Endodermal cell (in vitro differentiated cells): ENCODE results near the gene ARL15. TPM values are rescaled to one million over a fixed set of nuclear protein-coding genes. Genes with fewer than 3 reads are reported as not detected.
A peak's percentile ranks its signal among the peaks of the same experiment; 100 is the strongest.

Experiments
- DNase-seq: peaks from one replicate; pipeline ENCODE4 v3.0.0-alpha.2; 2017
- H3K27ac ChIP-seq: 2 replicates; pipeline ENCODE4 v1.5.1; 2013; ENCODE audit warnings: mild to moderate bottlenecking, low read depth, low read length, moderate library complexity
- H3K27me3 ChIP-seq: 2 replicates; pipeline ENCODE4 v1.6.1; 2013; ENCODE audit warnings: mild to moderate bottlenecking, low read length, moderate library complexity; ENCODE audit not compliant: insufficient read depth, control insufficient read depth, poor library complexity, severe bottlenecking
- H3K36me3 ChIP-seq: 2 replicates; pipeline ENCODE4 v1.7.0; 2013; ENCODE audit warnings: mild to moderate bottlenecking, low read length, moderate library complexity; ENCODE audit not compliant: control insufficient read depth, insufficient read depth
- H3K4me1 ChIP-seq: one replicate; pipeline ENCODE4 v1.7.0; 2013; ENCODE audit warnings: low read length; ENCODE audit not compliant: control insufficient read depth, insufficient read depth
- H3K4me3 ChIP-seq: 2 replicates; pipeline ENCODE4 v1.5.1; 2013; ENCODE audit warnings: mild to moderate bottlenecking, low read length, moderate library complexity
- H3K9ac ChIP-seq: 2 replicates; pipeline ENCODE4 v1.6.1; 2013; ENCODE audit warnings: mild to moderate bottlenecking, low read length, moderate library complexity; ENCODE audit not compliant: poor library complexity, severe bottlenecking; ENCODE audit errors: extremely low read depth
- H3K9me3 ChIP-seq: 2 replicates; pipeline ENCODE4 v1.6.1; 2013; ENCODE audit warnings: mild to moderate bottlenecking, low read length, moderate library complexity; ENCODE audit not compliant: control insufficient read depth
- H3K27ac Mint-ChIP-seq: 2 replicates; pipeline ENCODE4 v1.8.0; 2020; ENCODE audit warnings: mixed read lengths
- H3K27me3 Mint-ChIP-seq: 2 replicates; pipeline ENCODE4 v1.8.0; 2021; ENCODE audit warnings: mild to moderate bottlenecking, mixed read lengths; ENCODE audit not compliant: insufficient read depth
- H3K36me3 Mint-ChIP-seq: 2 replicates; pipeline ENCODE4 v1.8.0; 2020; ENCODE audit warnings: low read depth, mixed read lengths
- H3K4me1 Mint-ChIP-seq: 2 replicates; pipeline ENCODE4 v1.8.0; 2020; ENCODE audit warnings: mixed read lengths
- H3K4me3 Mint-ChIP-seq: 2 replicates; pipeline ENCODE4 v1.8.0; 2020; ENCODE audit warnings: mild to moderate bottlenecking, moderate library complexity, mixed read lengths
- H3K9me3 Mint-ChIP-seq: 2 replicates; pipeline ENCODE4 v1.8.0; 2020; ENCODE audit warnings: mild to moderate bottlenecking, mixed read lengths
- CTCF ChIP-seq: fragments of 200-600 bp; sonication (generic); conservative IDR thresholded peaks from 2 replicates; pipeline ENCODE4 v1.5.0; 2021; ENCODE audit warnings: antibody characterized with exemption, mild to moderate bottlenecking
- WGBS, 2 experiments: methylation state at CpG; one replicate each; pipeline versions ENCODE4 v1.1.5 to v1.1.7; 2013; ENCODE audit warnings: missing lambda C conversion rate in 2 of 2, mixed read lengths in 1 of 2; ENCODE audit not compliant: insufficient coverage in 1 of 2, insufficient read length in 1 of 2; 5-methylcytosine and 5-hydroxymethylcytosine counted together
- total RNA-seq, 2 donors: library from RNA; stranded (reverse); fragmentation: NEBNext Ultra II Directional in 1 of 2; extraction: Animal tissue kit (Norgen Biotek cat#: 25700) in 1 of 2; gene quantifications; 2 replicates in 1 of 2; 3 replicates in 1 of 2; pipeline ENCODE4 v1.2.1, GENCODE V29; 2021

ARL15 gene
- total RNA-seq, 2 donors from 2014 or later = 23.3 to 24.0 TPM

GRCh38 chr5:54217826-54218503, 92.4 kb downstream of the ARL15 start:
- H3K27ac Mint-ChIP-seq = no peak overlapping the region
- Histone ChIP-seq H3K4me1 (peaks cover 8% of the 10 kb centered on the region), H3K4me3 (no peak overlapping the region), H3K27me3 (no peaks in the 10 kb centered on the region), H3K36me3 (no peaks in the 10 kb centered on the region), H3K9me3 (no peaks in the 10 kb centered on the region), H3K27ac (peak overlapping the region; percentile 6), H3K9ac (no peak overlapping the region)
- WGBS, 2 experiments = 53% methylated on average over 3 to 8 of the region's 8 CpGs
- H3K27me3 Mint-ChIP-seq = no peaks in the 10 kb centered on the region
- H3K4me3 Mint-ChIP-seq = no peak overlapping the region
- H3K9me3 Mint-ChIP-seq = no peaks in the 10 kb centered on the region
- TF ChIP-seq CTCF = peak; percentile 91
- no peaks in the 10 kb centered on the region for H3K36me3 Mint-ChIP-seq
- peaks cover 54% of the 10 kb centered on the region for H3K4me1 Mint-ChIP-seq
- peak; percentile 75 for DNase-seq

- H3K4me3 Mint-ChIP-seq = peak overlapping the region; percentile 14
- Histone ChIP-seq H3K9ac (no peak overlapping the region), H3K4me3 (no peak overlapping the region), H3K4me1 (peaks cover 3% of the 10 kb centered on the region), H3K27me3 (no peaks in the 10 kb centered on the region), H3K9me3 (no peaks in the 10 kb centered on the region), H3K27ac (peak overlapping the region; percentile 99), H3K36me3 (no peaks in the 10 kb centered on the region)
- WGBS, 2 experiments = 32 to 47% methylated on average over 4 to 12 of the region's 12 CpGs
- H3K36me3 Mint-ChIP-seq = no peaks in the 10 kb centered on the region
- DNase-seq = peak; percentile 73
- H3K27me3 Mint-ChIP-seq = no peaks in the 10 kb centered on the region
- H3K27ac Mint-ChIP-seq = peak overlapping the region; percentile 69
- no peaks in the 10 kb centered on the region for H3K9me3 Mint-ChIP-seq
- TF ChIP-seq CTCF = no peak
- H3K4me1 Mint-ChIP-seq = peaks cover 53% of the 10 kb centered on the region
These were observed 95.1 kb downstream of the ARL15 start for GRCh38 chr5:54215233-54215736.

GRCh38 chr5:54214722-54215121, 95.7 kb downstream of the ARL15 start:
- H3K27me3 ChIP-seq = no peaks in the 10 kb centered on the region
- 56 to 83% methylated on average over 4 of the region's 4 CpGs for WGBS, 2 experiments
- H3K36me3 ChIP-seq = no peaks in the 10 kb centered on the region
- H3K9me3 Mint-ChIP-seq = no peaks in the 10 kb centered on the region
- no peak overlapping the region for H3K27ac Mint-ChIP-seq
- no peak overlapping the region for H3K4me3 ChIP-seq
- no peaks in the 10 kb centered on the region for H3K36me3 Mint-ChIP-seq
- no peak overlapping the region for H3K4me3 Mint-ChIP-seq
- H3K27me3 Mint-ChIP-seq = no peaks in the 10 kb centered on the region
- no peaks in the 10 kb centered on the region for H3K9me3 ChIP-seq
- TF ChIP-seq CTCF = no peak
- H3K27ac ChIP-seq = peak overlapping the region; percentile 99
- H3K9ac ChIP-seq = no peak overlapping the region
- H3K4me1 ChIP-seq = no peaks in the 10 kb centered on the region
- peak; percentile 53 for DNase-seq
- H3K4me1 Mint-ChIP-seq = peaks cover 53% of the 10 kb centered on the region
